ENCODE measurements around the gene DTX4. TPM values are rescaled to one million over a fixed set of nuclear protein-coding genes. Genes with fewer than 3 reads are reported as not detected.

Gene DTX4
- total RNA-seq, 1 donor from 2014 or later = 7.4 TPM

GRCh38 chr11:59226396-59226795, 54.5 kb downstream of the DTX4 start:
- TF ChIP-seq, protein P1, sequence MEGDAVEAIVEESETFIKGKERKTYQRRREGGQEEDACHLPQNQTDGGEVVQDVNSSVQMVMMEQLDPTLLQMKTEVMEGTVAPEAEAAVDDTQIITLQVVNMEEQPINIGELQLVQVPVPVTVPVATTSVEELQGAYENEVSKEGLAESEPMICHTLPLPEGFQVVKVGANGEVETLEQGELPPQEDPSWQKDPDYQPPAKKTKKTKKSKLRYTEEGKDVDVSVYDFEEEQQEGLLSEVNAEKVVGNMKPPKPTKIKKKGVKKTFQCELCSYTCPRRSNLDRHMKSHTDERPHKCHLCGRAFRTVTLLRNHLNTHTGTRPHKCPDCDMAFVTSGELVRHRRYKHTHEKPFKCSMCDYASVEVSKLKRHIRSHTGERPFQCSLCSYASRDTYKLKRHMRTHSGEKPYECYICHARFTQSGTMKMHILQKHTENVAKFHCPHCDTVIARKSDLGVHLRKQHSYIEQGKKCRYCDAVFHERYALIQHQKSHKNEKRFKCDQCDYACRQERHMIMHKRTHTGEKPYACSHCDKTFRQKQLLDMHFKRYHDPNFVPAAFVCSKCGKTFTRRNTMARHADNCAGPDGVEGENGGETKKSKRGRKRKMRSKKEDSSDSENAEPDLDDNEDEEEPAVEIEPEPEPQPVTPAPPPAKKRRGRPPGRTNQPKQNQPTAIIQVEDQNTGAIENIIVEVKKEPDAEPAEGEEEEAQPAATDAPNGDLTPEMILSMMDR (IDR thresholded peaks at IDR 0.05; ENCODE audit: insufficient read depth, low read length, poor library complexity, severe bottlenecking) = no peak
- Histone ChIP-seq H3K36me3 (ENCODE audit: control insufficient read depth, insufficient read depth, low read length) (no peaks in the 10 kb centered on the region), H3K4me3 (ENCODE audit: low read depth, low read length) (no peak overlapping the region), H3K27me3 (ENCODE audit: control insufficient read depth, insufficient read depth, low read length) (no peaks in the 10 kb centered on the region)
- no peak for DNase-seq (ENCODE audit: low read depth)

DNA sequence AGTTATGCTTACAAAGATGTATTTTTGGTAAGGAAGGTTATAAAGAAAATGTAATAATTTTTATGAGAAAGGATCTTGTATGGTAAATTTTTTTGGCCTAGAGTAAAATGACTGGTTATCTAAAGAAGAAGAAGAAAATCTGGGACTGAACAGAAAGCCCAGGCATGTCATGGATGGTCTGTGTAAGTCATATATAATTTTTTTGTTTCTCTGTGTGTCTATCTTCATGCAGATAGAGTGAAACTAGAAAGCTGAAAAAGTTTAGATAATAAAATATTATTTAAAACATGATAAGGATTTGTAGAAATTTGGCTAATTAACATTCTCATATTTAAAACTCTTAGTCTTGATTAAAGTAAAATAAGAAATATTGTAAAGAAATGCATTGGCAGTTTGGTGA, 68.4 kb downstream of the DTX4 start:
- no peaks in the 10 kb centered on the region for H3K36me3 ChIP-seq (ENCODE audit: control insufficient read depth, insufficient read depth, low read length)
- DNase-seq (ENCODE audit: low read depth) = no peak
- TF ChIP-seq, protein P1 (IDR thresholded peaks at IDR 0.05; ENCODE audit: insufficient read depth, low read length, poor library complexity, severe bottlenecking) = no peak
- H3K27me3 ChIP-seq (ENCODE audit: control insufficient read depth, insufficient read depth, low read length) = no peaks in the 10 kb centered on the region
- no peak overlapping the region for H3K4me3 ChIP-seq (ENCODE audit: low read depth, low read length)

GRCh38 chr11:59243633-59244032, 71.7 kb downstream of the DTX4 start:
- no peak for DNase-seq (ENCODE audit: low read depth)
- TF ChIP-seq, protein P1 (IDR thresholded peaks at IDR 0.05; ENCODE audit: insufficient read depth, low read length, poor library complexity, severe bottlenecking) = no peak
- no peak overlapping the region for H3K4me3 ChIP-seq (ENCODE audit: low read depth, low read length)
- H3K27me3 ChIP-seq (ENCODE audit: control insufficient read depth, insufficient read depth, low read length) = no peaks in the 10 kb centered on the region
- no peaks in the 10 kb centered on the region for H3K36me3 ChIP-seq (ENCODE audit: control insufficient read depth, insufficient read depth, low read length)

DNA sequence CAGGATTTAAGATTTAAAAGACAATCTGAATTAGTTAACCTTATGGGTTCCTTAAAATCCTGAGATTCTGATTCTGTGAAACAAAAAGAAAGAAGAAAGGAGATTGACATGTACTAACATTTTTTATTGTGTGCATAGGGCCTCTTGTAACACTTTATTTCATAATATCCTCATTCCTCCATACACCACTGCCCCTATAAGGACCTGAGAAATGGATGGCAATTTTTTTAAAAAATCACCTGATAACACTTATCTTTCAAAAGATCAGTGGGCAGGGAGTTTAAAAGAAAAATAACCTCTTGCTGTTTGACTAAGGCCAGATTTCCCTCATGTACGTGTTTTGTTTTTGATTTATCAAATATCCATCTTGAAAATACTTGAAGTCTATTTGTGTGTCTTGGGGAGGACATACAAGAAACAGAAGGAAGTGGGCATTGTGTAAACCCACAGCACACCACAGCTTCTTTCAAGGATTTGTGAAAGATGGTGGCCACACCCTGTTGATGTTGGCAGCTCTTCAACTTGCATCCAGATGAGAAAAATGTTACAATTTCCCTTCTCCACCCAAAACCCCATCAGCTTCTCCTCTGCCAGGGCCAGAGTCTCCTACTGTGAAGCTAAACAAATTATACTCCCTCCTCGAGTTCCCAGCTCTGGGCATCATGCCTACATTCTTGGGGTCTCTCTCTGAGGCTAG, 75.7 kb downstream of the DTX4 start:
- no peaks in the 10 kb centered on the region for H3K27me3 ChIP-seq (ENCODE audit: control insufficient read depth, insufficient read depth, low read length)
- no peak overlapping the region for H3K4me3 ChIP-seq (ENCODE audit: low read depth, low read length)
- TF ChIP-seq, protein P1 (IDR thresholded peaks at IDR 0.05; ENCODE audit: insufficient read depth, low read length, poor library complexity, severe bottlenecking) = no peak
- DNase-seq (ENCODE audit: low read depth) = no peak
- H3K36me3 ChIP-seq (ENCODE audit: control insufficient read depth, insufficient read depth, low read length) = no peaks in the 10 kb centered on the region

GRCh38 chr11:59249535-59249934, 77.6 kb downstream of the DTX4 start:
- Histone ChIP-seq H3K27me3 (ENCODE audit: control insufficient read depth, insufficient read depth, low read length) (no peaks in the 10 kb centered on the region), H3K4me3 (ENCODE audit: low read depth, low read length) (no peak overlapping the region), H3K36me3 (ENCODE audit: control insufficient read depth, insufficient read depth, low read length) (no peaks in the 10 kb centered on the region)
- TF ChIP-seq, protein P1 (IDR thresholded peaks at IDR 0.05; ENCODE audit: insufficient read depth, low read length, poor library complexity, severe bottlenecking) = no peak
- DNase-seq (ENCODE audit: low read depth) = no peak

- Histone ChIP-seq H3K27me3 (ENCODE audit: control insufficient read depth, insufficient read depth, low read length) (no peaks in the 10 kb centered on the region), H3K36me3 (ENCODE audit: control insufficient read depth, insufficient read depth, low read length) (no peaks in the 10 kb centered on the region), H3K4me3 (ENCODE audit: low read depth, low read length) (no peak overlapping the region)
- no peak for DNase-seq (ENCODE audit: low read depth)
- TF ChIP-seq, protein P1 (IDR thresholded peaks at IDR 0.05; ENCODE audit: insufficient read depth, low read length, poor library complexity, severe bottlenecking) = no peak
Measured at GRCh38 chr11:59253001-59253400, 81.1 kb downstream of the DTX4 start.

All from kidney epithelial cell (primary cell).